GM19099 (cell line): ENCODE results near the gene UAP1L1.

Experiments used
- POLR2A ChIP-seq: IDR thresholded peaks from 3 replicates; pipeline ENCODE4 v1.6.1; 2011; ENCODE audit warnings: low read depth; ENCODE audit not compliant: insufficient read length; ENCODE audit errors: extremely low read depth

The UAP1L1 gene

GRCh38 chr9:137037035-137037434 is 40.3 kb upstream of the UAP1L1 start:
- no peak for TF ChIP-seq POLR2A

GRCh38 chr9:137037483-137037882 is 39.8 kb upstream of the UAP1L1 start:
- no peak for TF ChIP-seq POLR2A

GRCh38 chr9:137038916-137039315 is 38.4 kb upstream of the UAP1L1 start:
- TF ChIP-seq POLR2A: no peak

- TF ChIP-seq POLR2A: no peak
These were observed 37.5 kb upstream of the UAP1L1 start for GRCh38 chr9:137039611-137040366.

GRCh38 chr9:137040568-137040967 is 36.7 kb upstream of the UAP1L1 start:
- TF ChIP-seq POLR2A: no peak

- TF ChIP-seq POLR2A: no peak
These were observed 36.2 kb upstream of the UAP1L1 start for GRCh38 chr9:137041124-137041523.

- no peak for TF ChIP-seq POLR2A
These were observed 34.3 kb upstream of the UAP1L1 start for GRCh38 chr9:137042751-137043727.

DNA sequence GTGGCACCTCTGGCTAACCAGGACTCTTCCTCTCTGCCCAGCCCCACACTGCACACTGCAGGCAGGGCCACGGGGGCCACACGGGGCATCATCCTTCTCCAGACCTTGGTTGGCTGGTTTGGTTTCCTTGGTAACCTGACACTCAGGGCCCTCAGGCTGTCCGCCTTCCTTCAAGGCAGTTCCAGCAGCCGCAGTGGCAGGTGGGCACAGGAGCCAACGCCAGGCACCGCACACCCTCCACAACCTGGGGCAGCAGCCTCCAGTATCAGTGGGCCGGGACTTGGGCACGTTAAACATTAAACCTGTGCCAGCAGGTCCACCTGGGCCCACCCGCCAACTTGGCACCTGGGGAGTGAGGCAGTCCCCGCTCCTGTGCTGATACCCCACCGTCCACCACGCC is 33.3 kb upstream of the UAP1L1 start:
- no peak for TF ChIP-seq POLR2A

DNA sequence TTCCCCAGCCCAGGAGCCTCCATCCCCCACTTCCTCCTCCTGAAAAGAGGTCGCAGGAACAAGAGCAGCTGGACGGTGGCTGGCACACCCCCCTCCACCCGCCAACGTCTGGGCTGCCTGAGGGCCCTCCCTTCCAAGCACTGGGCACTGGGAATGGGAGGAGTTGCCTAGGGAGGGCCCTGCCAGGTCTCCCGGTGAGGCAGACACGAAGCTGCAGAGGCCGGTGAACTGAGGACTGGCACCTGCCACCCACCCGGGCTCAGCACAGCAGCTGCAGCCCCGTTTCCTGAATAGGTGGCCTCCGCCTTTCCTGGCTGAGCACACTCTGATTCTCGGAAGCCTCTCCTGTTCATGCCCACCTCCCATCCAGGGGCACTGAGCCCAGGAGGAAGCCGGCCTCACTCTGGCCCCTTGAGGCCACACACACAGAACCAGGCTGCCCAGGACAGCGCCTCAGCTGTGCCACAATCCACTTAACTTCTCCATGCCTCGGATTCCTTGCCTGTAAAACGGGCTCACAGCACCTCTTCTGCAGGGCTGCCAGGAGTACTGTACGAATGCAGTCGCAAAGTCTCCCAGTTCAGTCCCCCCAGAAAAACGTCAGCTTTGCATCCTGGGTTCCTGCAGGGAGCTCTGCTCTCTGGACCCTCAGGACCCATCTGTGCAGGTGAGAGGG is 32.7 kb upstream of the UAP1L1 start:
- TF ChIP-seq POLR2A: no peak

- TF ChIP-seq POLR2A: no peak
These were observed 31.8 kb upstream of the UAP1L1 start for GRCh38 chr9:137045294-137046087.

DNA sequence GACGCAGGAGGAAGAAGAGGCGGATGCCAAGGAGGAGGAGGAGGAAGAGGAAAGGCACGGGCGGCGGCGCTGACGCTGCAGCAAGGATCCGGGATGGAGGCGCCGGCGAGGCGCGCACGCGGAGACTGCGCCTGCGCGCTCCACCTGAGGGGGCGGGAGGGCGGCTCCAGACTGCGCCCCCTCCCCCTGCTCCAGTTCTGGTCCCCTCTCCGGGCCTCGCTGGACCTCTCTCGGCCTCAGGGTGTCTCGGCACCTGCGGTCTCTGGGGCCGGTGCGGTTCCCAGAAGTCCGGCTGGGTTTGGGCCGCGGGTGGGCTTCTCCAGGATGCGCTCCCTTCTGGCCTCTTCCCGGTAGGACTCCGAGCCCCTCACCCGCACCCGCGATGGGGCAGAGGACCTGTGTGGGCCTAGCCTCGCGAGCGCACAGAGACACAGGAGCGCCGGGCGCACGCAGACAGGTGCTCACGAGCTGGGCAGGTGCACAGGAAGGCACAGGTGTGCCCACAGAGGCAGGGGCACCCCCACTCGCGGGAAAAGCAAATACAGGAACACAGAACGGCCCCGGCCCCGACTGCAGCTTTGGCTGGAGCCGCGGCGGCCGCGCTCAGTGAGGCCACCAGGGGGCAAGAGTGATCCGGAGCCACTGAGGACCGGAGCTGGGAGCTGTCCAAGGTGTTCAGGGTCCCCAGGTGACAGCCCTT is 31.1 kb upstream of the UAP1L1 start, which contains the start of gene NPDC1:
TSS of gene NPDC1 (minus strand) at position 90 of the 700 bp plus-strand sequence. CDS start 188 bp downstream, outside the sequence.
- TF ChIP-seq POLR2A: no peak

- TF ChIP-seq POLR2A: no peak
These were observed 28.4 kb upstream of the UAP1L1 start for GRCh38 chr9:137048655-137049543.
